Spleen (tissue), 7 donors: ENCODE measurements around the gene SLC39A2.

Experiments
- POLR2A ChIP-seq, 3 donors: fragments of 450-650 bp; IDR thresholded peaks; one replicate each; pipeline ENCODE4 v1.5.1; 2017; ENCODE audit warnings: antibody characterized with exemption in 3 of 3, mild to moderate bottlenecking in 1 of 3
- POLR2AphosphoS5 ChIP-seq, 3 donors: sonication (generic); formaldehyde crosslinking; IDR thresholded peaks; one replicate each; pipeline ENCODE4 v1.5.1; 2017; ENCODE audit warnings: antibody characterized with exemption in 3 of 3
- TF ChIP-seq, protein P1 (sequence below), 11 experiments: fragments of 200-600 bp in 7 of 11; fragments of 450-650 bp in 4 of 11; sonication (generic) in 4 of 11; IDR thresholded peaks in 8 of 11; conservative IDR thresholded peaks in 3 of 11; 1 replicate in 7 of 11; 2 replicates in 4 of 11; pipeline versions ENCODE4 v1.4.0 to v1.8.0; 2016 to 2021; ENCODE audit warnings: antibody characterized with exemption in 11 of 11, inconsistent platforms in 4 of 11, mild to moderate bottlenecking in 1 of 11
- donor health status: DM: no; HTN: no; CAD: no; lungs with moderate emphysema.
- donor health status: DM: no; HTN: no; CAD: no.
- donor health status: DM: no; HTN: no; CAD: no.

DNA sequence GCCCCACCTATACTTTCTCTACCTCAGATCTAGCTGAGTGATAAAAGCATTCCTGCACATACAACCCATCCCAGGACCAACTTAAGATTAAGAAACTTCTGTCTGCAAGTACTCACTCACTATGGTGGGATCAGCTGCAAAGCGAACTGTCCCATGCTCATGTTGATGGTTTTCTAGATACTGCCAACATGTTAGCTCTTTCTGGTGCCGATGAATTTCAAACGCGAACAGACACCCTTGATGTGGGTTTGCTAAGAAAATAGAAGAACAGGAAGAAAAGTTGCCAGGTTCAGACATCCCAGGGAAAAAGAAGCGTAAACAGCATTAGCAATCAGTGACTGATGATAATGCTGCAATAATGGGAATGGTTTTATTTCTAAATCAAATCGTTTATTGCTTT is 1.5 kb upstream of the SLC39A2 start:
- TF ChIP-seq, protein P1, sequence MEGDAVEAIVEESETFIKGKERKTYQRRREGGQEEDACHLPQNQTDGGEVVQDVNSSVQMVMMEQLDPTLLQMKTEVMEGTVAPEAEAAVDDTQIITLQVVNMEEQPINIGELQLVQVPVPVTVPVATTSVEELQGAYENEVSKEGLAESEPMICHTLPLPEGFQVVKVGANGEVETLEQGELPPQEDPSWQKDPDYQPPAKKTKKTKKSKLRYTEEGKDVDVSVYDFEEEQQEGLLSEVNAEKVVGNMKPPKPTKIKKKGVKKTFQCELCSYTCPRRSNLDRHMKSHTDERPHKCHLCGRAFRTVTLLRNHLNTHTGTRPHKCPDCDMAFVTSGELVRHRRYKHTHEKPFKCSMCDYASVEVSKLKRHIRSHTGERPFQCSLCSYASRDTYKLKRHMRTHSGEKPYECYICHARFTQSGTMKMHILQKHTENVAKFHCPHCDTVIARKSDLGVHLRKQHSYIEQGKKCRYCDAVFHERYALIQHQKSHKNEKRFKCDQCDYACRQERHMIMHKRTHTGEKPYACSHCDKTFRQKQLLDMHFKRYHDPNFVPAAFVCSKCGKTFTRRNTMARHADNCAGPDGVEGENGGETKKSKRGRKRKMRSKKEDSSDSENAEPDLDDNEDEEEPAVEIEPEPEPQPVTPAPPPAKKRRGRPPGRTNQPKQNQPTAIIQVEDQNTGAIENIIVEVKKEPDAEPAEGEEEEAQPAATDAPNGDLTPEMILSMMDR (IDR thresholded peaks at IDR 0.05 in 8 of 11, conservative IDR thresholded peaks at IDR 0.05 in 3 of 11): no peak
- TF ChIP-seq POLR2AphosphoS5 (IDR thresholded peaks at IDR 0.05) (no peak), POLR2A (IDR thresholded peaks at IDR 0.05) (no peak)
